ENCODE results near the gene CDK2.

DNA sequence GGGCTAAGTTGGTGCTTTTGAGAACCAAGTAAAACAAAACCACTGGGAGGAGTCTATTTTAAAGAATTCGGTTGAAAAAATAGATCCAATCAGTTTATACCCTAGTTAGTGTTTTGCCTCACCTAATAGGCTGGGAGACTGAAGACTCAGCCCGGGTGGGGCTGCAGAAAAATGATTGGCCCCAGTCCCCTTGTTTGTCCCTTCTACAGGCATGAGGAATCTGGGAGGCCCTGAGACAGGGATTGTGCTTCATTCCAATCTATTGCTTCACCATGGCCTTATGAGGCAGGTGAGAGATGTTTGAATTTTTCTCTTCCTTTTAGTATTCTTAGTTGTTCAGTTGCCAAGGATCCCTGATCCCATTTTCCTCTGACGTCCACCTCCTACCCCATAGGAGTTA is 5.4 kb downstream of the CDK2 start:
- TF ChIP-seq POLR2A (IDR thresholded peaks at IDR 0.05), result no peak
- TF ChIP-seq CTCF (IDR thresholded peaks at IDR 0.05), result no peak
